ENCODE data around the gene LRRK1.

- TF ChIP-seq RAD21 (IDR thresholded peaks at IDR 0.05; ENCODE audit: low read length): no peak
- no peak for TF ChIP-seq NFIC (IDR thresholded peaks at IDR 0.05; ENCODE audit: borderline replicate concordance)
- TF ChIP-seq CTCF (IDR thresholded peaks at IDR 0.05): no peak
Measured at GRCh38 chr15:101049282-101049681, 130.1 kb downstream of the LRRK1 start.
